Neural cell (in vitro differentiated cells): ENCODE results near the gene NKX1-2. TPM values are rescaled to one million over a fixed set of nuclear protein-coding genes. Genes with fewer than 3 reads are reported as not detected.

Experiments used
- H2AFZ ChIP-seq: fragments of 200-600, 300-800 bp; sonication (generic), shearing (Covaris generic); 2 replicates; pipeline ENCODE4 v1.6.0; 2014; ENCODE audit warnings: low read depth, mild to moderate bottlenecking, antibody characterized with exemption, low read length, moderate library complexity
- H3F3A ChIP-seq: fragments of 200-600 bp; shearing (Covaris generic); 2 replicates; pipeline ENCODE4 v1.6.1; 2016; ENCODE audit warnings: mild to moderate bottlenecking, moderate library complexity, mixed read lengths, antibody characterized with exemption, low read length; ENCODE audit not compliant: insufficient read depth, poor library complexity, severe bottlenecking
- H3K27ac ChIP-seq: fragments of 200-600, 300-800 bp; sonication (generic), shearing (Covaris generic); 2 replicates; pipeline ENCODE4 v1.5.1; 2014; ENCODE audit warnings: mild to moderate bottlenecking, low read length, moderate library complexity
- H3K27me3 ChIP-seq: fragments of 300-800, 200-600 bp; sonication (generic), shearing (Covaris generic); 2 replicates; pipeline ENCODE4 v1.6.0; 2014; ENCODE audit warnings: mild to moderate bottlenecking, low read depth, low read length, moderate library complexity; ENCODE audit not compliant: insufficient read depth
- H3K36me3 ChIP-seq: fragments of 300-800, 200-600 bp; sonication (generic), shearing (Covaris generic); 2 replicates; pipeline ENCODE4 v1.5.1; 2014; ENCODE audit warnings: mild to moderate bottlenecking, antibody characterized with exemption, low read length, moderate library complexity; ENCODE audit not compliant: insufficient read depth
- H3K4me2 ChIP-seq: fragments of 300-800, 200-600 bp; sonication (generic), shearing (Covaris generic); 2 replicates; pipeline ENCODE4 v1.6.0; 2014; ENCODE audit warnings: mild to moderate bottlenecking, low read length
- H3K4me3 ChIP-seq: fragments of 300-800, 200-600 bp; sonication (generic), shearing (Covaris generic); 2 replicates; pipeline ENCODE4 v1.5.1; 2014; ENCODE audit warnings: mild to moderate bottlenecking, low read length, moderate library complexity
- H3K79me2 ChIP-seq: fragments of 200-600 bp; shearing (Covaris generic); replicated peaks from 2 replicates; pipeline ENCODE4 v1.6.0; 2014; ENCODE audit warnings: mild to moderate bottlenecking, low read length, moderate library complexity; ENCODE audit not compliant: insufficient read depth
- H3K9ac ChIP-seq: fragments of 300-800, 200-600 bp; sonication (generic), shearing (Covaris generic); 2 replicates; pipeline ENCODE4 v1.6.1; 2016; ENCODE audit warnings: mild to moderate bottlenecking, low read length, mixed read lengths
- H3K9me2 ChIP-seq: fragments of 200-600 bp; shearing (Covaris generic); 2 replicates; pipeline ENCODE4 v1.6.1; 2016; ENCODE audit warnings: mild to moderate bottlenecking, low read length, mixed read lengths; ENCODE audit not compliant: insufficient read depth
- H3K9me3 ChIP-seq: fragments of 200-600, 300-800 bp; sonication (generic), shearing (Covaris generic); 2 replicates; pipeline ENCODE4 v1.6.1; 2016; ENCODE audit warnings: mild to moderate bottlenecking, mixed run types, low read length, moderate library complexity, mixed read lengths
- H4K20me1 ChIP-seq: fragments of 200-600 bp; shearing (Covaris generic); 2 replicates; pipeline ENCODE4 v1.6.1; 2016; ENCODE audit warnings: mild to moderate bottlenecking, mixed run types; ENCODE audit not compliant: insufficient read depth
- CTCF ChIP-seq: fragments of 450-650 bp; IDR thresholded peaks from 2 replicates; pipeline ENCODE4 v1.5.1; 2014; ENCODE audit warnings: antibody characterized with exemption, mild to moderate bottlenecking, moderate library complexity; ENCODE audit not compliant: poor library complexity, severe bottlenecking
- EP300 ChIP-seq: fragments of 450-650 bp; conservative IDR thresholded peaks from 2 replicates; pipeline ENCODE4 v1.6.1; 2014; ENCODE audit warnings: antibody characterized with exemption, mild to moderate bottlenecking, moderate library complexity; ENCODE audit not compliant: poor library complexity, severe bottlenecking
- EZH2 ChIP-seq: fragments of 200-600, 300-800 bp; shearing (Covaris generic), sonication (generic); IDR thresholded peaks from 2 replicates; pipeline ENCODE4 v1.6.1; 2014; ENCODE audit warnings: antibody characterized with exemption, low read length, borderline replicate concordance, mild to moderate bottlenecking; ENCODE audit not compliant: insufficient read depth, poor library complexity, severe bottlenecking
- MXI1 ChIP-seq: fragments of 450-650 bp; conservative IDR thresholded peaks from 2 replicates; pipeline ENCODE4 v1.6.1; 2014; ENCODE audit warnings: antibody characterized with exemption, mild to moderate bottlenecking; ENCODE audit not compliant: poor library complexity, severe bottlenecking
- POLR2AphosphoS5 ChIP-seq: IDR thresholded peaks from 2 replicates; pipeline ENCODE4 v1.6.1; 2012
- RAD21 ChIP-seq: fragments of 450-650 bp; conservative IDR thresholded peaks from 2 replicates; pipeline ENCODE4 v1.6.1; 2014; ENCODE audit warnings: antibody characterized with exemption, mild to moderate bottlenecking, moderate library complexity
- REST ChIP-seq: IDR thresholded peaks from 2 replicates; pipeline ENCODE4 v1.6.1; 2012; ENCODE audit warnings: borderline replicate concordance
- SMC3 ChIP-seq: fragments of 450-650 bp; conservative IDR thresholded peaks from 2 replicates; pipeline ENCODE4 v1.6.1; 2014; ENCODE audit warnings: antibody characterized with exemption, mild to moderate bottlenecking, moderate library complexity; ENCODE audit not compliant: poor library complexity
- TAF1 ChIP-seq: IDR thresholded peaks from 2 replicates; pipeline ENCODE4 v1.6.1; 2012; ENCODE audit warnings: low read depth
- polyA plus RNA-seq: library from polyadenylated mRNA; depleted of rRNA; stranded (reverse); fragments of >200 nt; gene quantifications from 2 replicates; pipeline ENCODE4 v1.2.3, GENCODE V29; 2014

NKX1-2 gene
- polyA plus RNA-seq, 1 donor from 2014 or later = 0.19 TPM

- TF ChIP-seq RAD21 (no peak), TAF1 (no peak), REST (no peak), SMC3 (no peak), EP300 (no peak), CTCF (no peak), MXI1 (no peak)
- H4K20me1 ChIP-seq = no peaks in the 10 kb centered on the region
- no peak overlapping the region for H3K4me2 ChIP-seq
- H3K27me3 ChIP-seq = no peaks in the 10 kb centered on the region
- H3K9me3 ChIP-seq = peaks cover 4% of the 10 kb centered on the region
- H3F3A ChIP-seq = no peaks in the 10 kb centered on the region
- H3K79me2 ChIP-seq = no peaks in the 10 kb centered on the region
- no peaks in the 10 kb centered on the region for H3K36me3 ChIP-seq
- H3K9ac ChIP-seq = no peak overlapping the region
- no peak overlapping the region for H3K4me3 ChIP-seq
- no peak overlapping the region for H2AFZ ChIP-seq
- H3K27ac ChIP-seq = no peak overlapping the region
- H3K9me2 ChIP-seq = no peaks in the 10 kb centered on the region
Measured at GRCh38 chr10:124496150-124496549, 46.3 kb upstream of the NKX1-2 start.

DNA sequence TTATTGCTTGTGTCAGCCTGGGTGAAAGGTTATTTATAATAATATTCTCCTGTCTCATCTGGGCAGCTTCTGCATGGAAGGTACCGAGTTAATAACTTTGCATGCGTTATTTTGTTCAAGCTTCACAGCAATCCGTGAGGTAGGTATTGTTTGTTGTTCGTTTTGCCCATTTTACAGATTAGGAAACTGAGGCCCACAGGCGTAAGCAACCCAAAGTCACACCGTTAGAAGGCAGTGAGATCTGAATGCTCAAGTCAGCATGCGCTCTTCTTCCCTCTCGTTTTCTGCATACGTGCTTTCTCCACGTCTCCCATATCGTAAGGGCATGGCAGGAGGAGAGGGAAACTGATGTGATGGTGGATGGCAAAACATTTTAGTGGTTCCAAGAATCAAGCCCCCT, 45.9 kb upstream of the NKX1-2 start:
- Histone ChIP-seq H3K36me3 (no peaks in the 10 kb centered on the region), H3K27me3 (no peaks in the 10 kb centered on the region), H2AFZ (no peak overlapping the region), H3K4me3 (no peak overlapping the region), H3K4me2 (no peak overlapping the region), H4K20me1 (no peaks in the 10 kb centered on the region), H3K9me2 (no peaks in the 10 kb centered on the region), H3F3A (no peaks in the 10 kb centered on the region), H3K79me2 (no peaks in the 10 kb centered on the region), H3K27ac (no peak overlapping the region), H3K9ac (no peak overlapping the region), H3K9me3 (peaks cover under 1% of the 10 kb centered on the region)
- TF ChIP-seq REST = no peak
- no peak for TF ChIP-seq RAD21
- TF ChIP-seq EZH2 = no peak
- TF ChIP-seq SMC3 = no peak
- no peak for TF ChIP-seq MXI1
- no peak for TF ChIP-seq POLR2AphosphoS5
- no peak for TF ChIP-seq CTCF
- TF ChIP-seq EP300 = no peak
- no peak for TF ChIP-seq TAF1
